Glomerular visceral epithelial cell (primary cell): ENCODE measurements around the gene SLC45A2.
"Not testable (repeated sequence)": the region's sequence is repeated elsewhere in the genome, so short reads cannot be mapped to it uniquely, and the experiment has no call there.

Source experiments
- DNase-seq: peaks from one replicate; pipeline ENCODE4 v3.0.0-alpha.2; 2016; ENCODE audit errors: extremely low spot score

Gene SLC45A2, protein sequence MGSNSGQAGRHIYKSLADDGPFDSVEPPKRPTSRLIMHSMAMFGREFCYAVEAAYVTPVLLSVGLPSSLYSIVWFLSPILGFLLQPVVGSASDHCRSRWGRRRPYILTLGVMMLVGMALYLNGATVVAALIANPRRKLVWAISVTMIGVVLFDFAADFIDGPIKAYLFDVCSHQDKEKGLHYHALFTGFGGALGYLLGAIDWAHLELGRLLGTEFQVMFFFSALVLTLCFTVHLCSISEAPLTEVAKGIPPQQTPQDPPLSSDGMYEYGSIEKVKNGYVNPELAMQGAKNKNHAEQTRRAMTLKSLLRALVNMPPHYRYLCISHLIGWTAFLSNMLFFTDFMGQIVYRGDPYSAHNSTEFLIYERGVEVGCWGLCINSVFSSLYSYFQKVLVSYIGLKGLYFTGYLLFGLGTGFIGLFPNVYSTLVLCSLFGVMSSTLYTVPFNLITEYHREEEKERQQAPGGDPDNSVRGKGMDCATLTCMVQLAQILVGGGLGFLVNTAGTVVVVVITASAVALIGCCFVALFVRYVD

DNA sequence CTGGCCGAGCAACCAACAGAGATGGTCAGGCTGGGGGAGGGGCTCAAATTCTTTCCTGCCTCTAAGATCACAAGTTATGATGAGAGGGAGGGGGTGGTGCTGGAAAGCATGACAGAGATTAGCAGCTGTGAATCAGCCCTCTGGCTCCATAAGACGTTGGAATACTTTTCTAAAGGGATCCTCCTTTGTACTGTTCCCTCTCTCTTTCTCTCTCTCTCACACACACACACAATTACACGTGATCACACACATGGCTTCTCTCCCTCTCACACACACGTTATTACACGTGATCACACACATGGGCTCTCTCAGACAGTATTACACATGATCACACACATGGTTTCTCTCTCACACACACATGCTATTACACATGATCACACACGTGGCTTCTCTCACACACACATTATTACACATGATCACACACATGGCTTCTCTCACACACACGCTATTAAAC lies at the start of gene SLC45A2:
Gene SLC45A2, minus strand, starts transcription at position 23 of the 454 bp plus-strand sequence. CDS start 110 bp downstream, outside the sequence.
- DNase-seq, result no peak

DNA sequence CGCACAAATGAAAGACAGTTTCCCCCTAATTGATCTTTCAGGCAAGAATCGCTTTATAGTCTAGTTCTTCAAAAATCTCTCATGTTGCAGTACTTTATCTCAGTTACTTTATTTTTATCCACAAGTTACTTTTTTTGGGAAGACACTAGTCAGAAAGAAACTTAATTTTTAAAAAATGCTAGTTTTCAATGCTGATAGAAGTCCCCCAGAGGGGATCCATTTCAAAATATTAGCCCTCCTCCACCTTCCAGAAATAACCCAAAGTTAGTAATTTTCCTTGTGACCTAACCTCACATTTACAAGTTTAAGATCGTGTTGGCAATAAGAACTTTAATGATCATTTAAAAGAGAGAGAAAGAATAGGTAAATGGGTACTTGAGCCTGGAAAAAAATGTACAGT lies 47.5 kb upstream of the SLC45A2 start:
- no peak for DNase-seq

DNA sequence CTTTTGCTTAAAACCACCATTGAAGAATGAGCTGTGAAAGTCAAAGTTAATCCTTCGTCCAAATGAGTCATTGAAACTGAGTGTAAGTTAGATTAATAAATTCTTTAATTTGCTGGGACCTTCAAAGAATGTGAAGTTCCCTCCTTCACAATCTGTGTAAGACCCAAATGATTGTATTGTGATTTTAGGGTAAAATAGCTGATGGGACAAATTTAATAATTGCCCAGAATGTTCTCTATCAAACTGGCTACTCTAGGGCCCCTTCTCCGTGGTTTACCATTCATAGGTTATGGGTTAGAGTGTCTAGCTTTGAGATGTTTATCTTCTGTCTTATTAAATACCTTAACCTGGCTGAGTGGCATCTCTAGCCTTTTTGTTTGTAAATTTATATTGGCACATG lies 46.6 kb upstream of the SLC45A2 start:
- DNase-seq, result no peak

GRCh38 chr5:34030585-34030984 lies 46.1 kb upstream of the SLC45A2 start:
- not testable (repeated sequence) for DNase-seq

DNA sequence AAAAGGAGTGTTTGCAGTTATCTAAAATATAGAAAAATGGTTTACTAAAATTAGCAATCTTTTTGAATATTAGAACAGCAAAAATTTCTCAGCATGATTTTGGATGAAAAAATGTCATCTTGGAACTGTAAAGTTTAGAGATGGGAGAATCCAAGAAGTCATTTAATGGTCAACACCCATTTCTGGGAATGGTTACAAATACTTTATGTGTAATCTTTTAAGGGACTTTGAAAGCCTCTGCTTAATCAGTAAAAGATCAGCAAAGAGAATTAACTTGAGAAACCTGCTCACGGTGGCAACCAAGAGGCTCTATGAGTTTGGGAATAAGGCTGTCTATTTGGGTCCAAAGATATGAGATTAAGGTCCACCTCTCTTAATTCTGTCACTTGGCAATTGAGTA lies 45.6 kb upstream of the SLC45A2 start:
- DNase-seq, result no peak

DNA sequence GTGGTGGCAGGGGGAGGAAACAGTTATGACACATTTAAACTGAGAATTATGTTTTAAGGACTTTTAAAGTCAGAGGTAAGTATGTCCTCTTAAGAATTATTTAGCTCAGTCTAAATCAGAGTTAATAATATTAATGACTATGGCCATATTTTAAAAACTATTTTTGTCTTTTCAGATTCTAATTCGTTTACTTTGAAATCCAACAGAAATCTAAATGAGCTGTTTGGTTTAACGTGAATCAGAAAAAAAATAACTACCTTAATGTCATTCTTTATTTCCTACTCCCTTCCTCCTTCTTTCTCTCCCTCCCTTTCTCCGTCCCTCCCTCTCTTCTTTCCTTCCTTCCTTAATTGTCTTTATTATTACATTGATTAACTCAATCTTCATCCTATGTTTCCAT lies 43.9 kb upstream of the SLC45A2 start:
- no peak for DNase-seq

GRCh38 chr5:34026089-34026761 lies 41.7 kb upstream of the SLC45A2 start:
- DNase-seq, result no peak

GRCh38 chr5:34022121-34022705 lies 37.7 kb upstream of the SLC45A2 start:
- no peak for DNase-seq

- DNase-seq, result no peak
Observed at GRCh38 chr5:34021334-34021733, 36.8 kb upstream of the SLC45A2 start.

GRCh38 chr5:34020726-34021125 lies 36.2 kb upstream of the SLC45A2 start:
- DNase-seq, result no peak

- DNase-seq, result no peak
Observed at GRCh38 chr5:34017254-34017653, 32.8 kb upstream of the SLC45A2 start.

GRCh38 chr5:34016750-34017149 lies 32.3 kb upstream of the SLC45A2 start:
- DNase-seq, result no peak

GRCh38 chr5:34016222-34016621 lies 31.7 kb upstream of the SLC45A2 start:
- no peak for DNase-seq

DNA sequence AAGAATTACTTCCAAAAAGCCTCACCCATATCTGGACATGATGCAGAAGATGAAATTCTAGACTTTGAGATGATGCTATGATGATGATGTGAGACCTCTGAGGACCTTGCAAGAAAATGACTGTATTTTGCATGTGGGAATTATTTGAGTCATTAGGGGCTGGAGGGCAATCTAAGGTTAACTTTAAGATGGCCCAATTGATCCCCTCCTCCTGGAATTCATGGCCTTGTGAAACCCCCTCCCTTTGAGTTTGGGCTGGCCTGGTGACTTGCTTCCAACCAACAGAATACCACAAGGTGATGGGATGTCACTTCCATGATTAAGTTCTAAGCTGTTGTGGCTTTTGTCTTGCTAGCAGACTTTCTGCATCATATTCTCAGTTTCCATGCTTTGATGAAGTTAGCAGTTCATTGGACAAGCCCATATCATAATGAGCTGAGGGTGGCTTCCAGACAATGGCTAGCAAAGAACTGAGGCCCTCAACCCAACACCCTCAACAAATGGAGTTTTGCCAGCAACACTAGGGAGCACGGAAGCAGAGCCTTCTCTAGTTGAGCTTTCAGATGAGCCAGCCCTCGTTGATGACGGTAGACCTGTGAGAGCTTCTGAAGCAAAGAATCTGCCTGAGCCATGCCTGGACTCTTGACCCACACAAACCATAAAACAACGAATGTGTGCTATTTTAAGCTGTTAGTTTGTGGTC lies 30.8 kb upstream of the SLC45A2 start:
- DNase-seq, result no peak

GRCh38 chr5:34014626-34015025 lies 30.1 kb upstream of the SLC45A2 start:
- no peak for DNase-seq

DNA sequence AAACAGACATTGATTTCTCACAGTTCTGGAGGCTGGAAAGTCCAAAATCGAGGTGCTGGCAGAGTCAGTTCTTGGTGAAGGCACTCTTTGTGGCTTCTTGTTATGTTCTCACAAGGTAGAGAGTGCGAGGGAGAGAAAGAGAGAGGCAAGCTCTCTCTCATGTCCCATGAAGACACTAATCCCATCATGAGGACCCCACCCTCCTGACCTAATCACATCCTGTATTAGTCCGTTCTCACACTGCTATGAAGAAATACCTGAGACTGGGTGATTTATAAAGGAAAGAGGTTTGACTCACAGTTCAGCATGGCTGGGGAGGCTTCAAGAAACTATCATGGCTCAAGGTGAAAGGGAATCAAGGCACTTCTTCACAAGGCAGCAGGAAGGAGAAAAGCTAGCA lies 29.1 kb upstream of the SLC45A2 start:
- DNase-seq, result no peak

DNA sequence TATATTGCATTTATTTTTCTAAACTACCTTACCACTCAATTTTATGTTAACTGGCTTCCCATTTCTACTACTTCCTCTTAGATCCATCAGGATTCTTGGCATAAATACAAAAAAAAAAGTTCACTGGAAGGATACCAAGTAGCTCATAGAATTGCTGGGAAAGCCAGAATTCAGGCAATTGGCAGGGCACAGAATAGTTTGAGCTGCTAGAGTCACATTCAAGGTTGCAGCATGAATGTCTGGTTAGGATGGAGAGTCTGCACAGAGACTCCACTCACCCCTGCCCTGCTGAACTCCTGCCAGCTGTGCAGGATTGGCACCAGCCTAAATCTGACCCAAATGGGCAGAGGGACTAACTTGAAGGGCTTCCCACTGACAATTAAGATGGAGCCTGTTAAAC lies 28.3 kb upstream of the SLC45A2 start:
- DNase-seq, result no peak

DNA sequence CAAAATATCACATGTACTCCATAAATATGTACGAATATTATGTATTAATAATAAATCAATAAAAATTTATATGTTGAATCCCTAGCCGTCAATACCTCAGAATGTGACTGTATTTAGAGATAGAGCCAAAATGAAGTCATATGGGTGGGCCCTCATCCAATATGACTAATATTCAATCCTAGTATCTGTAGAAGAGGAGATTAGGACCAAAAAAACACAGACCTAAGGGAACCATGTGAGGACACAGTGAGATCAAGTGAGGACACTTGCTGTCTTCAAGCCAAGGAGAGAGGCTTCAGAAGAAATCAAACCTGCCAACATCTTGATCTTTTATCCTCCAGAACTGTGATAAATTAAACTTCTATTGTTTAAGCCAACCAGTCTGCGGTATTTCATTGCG lies 27.0 kb upstream of the SLC45A2 start:
- DNase-seq, result no peak

DNA sequence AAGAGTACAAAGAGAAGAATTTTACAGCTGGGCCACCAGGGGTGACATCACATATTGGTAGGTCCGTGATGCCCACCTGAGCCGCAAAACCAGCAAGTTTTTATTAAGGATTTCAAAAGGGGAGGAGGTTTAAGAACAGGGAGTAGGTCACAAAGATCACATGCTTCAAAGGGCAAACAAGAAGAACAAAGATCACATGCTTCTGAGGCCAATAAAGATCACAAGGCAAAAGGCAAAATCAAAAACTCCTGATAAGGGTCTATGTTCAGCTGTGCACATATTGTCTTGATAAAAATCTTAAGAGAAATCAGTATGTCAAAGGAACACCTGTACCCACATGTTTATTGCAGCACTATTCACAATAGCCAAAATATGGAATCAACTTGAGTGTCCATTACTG lies 25.7 kb upstream of the SLC45A2 start:
- not testable (repeated sequence) for DNase-seq

- no peak for DNase-seq
Observed at GRCh38 chr5:34009610-34010009, 25.1 kb upstream of the SLC45A2 start.

DNA sequence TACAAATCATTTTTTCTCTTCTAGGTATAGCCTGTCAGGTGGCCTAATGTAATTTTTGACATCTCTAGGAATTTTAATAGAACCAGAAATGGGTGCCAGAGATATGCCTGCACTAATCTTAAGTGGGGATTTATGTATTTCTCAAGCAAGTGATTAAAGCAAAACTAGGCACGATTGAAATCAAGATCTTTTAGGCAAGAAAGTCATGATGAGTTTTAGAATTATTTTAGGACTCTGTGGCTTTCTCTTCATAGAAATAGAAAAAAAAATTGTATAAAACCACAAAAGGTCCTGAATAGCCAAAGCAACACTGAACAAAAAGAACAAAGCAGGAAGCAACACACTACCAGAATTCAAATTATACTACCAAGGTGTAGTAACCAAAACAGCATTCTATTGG lies 24.3 kb upstream of the SLC45A2 start:
- DNase-seq, result no peak
